ENCODE results near the gene STYXL1. TPM values are rescaled to one million over a fixed set of nuclear protein-coding genes. Genes with fewer than 3 reads are reported as not detected.
"Not testable (repeated sequence)": the region's sequence is repeated elsewhere in the genome, so short reads cannot be mapped to it uniquely, and the experiment has no call there.

Gene STYXL1
- total RNA-seq, 4 donors from 2014 or later = 33.4 to 63.9 (median 42.2) TPM

DNA sequence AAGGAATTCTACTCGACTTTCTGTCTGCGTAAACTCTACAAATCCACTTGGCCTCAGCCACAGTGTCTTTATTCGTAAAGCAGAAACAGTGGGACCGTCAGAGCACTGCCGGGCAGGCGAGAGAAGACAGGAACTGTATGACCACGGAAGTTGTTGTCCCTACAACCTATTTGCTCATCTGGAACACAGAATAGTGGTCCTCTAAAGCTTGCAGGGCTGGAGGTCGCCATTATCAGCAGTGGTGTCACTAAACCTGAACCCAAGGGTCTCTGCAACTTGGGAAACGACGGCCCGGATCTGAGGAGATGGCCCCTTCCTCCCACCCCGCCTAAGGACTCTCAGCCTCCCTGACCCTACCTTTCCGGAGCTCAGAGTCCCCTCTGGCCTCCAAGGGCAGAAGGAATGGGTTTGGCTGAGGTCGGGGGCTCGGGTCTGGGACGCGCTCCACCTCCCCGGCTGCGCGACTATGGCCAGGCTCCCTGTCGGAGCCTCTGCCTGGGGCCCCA, 442 bp downstream of the STYXL1 start:
- intact Hi-C loops (cut with DNase I; ENCODE audit: low total_unique reads) = no loop called here
- no peak for DNase-seq (ENCODE audit: low spot score in 2 of 2)
- TF ChIP-seq POLR2A (IDR thresholded peaks at IDR 0.05) (no peak), CTCF (IDR thresholded peaks at IDR 0.05) (no peak)
- H3K4me3 ChIP-seq (ENCODE audit: low read depth, poor library complexity, severe bottlenecking) = peak overlapping the region; percentile 82
- 2 to 3% methylated on average over 13 to 20 of the region's 21 CpGs for WGBS, 2 donors

GRCh38 chr7:76044375-76044865, 3.4 kb downstream of the STYXL1 start:
- no peak overlapping the region for H3K4me3 ChIP-seq (ENCODE audit: low read depth, poor library complexity, severe bottlenecking)
- TF ChIP-seq CTCF (IDR thresholded peaks at IDR 0.05) (no peak), POLR2A (IDR thresholded peaks at IDR 0.05) (no peak)
- DNase-seq (ENCODE audit: low spot score in 2 of 2) = no peak
- 89 to 93% methylated on average over 7 of the region's 7 CpGs for WGBS, 2 donors
- intact Hi-C loops (cut with DNase I; ENCODE audit: low total_unique reads) = no loop called here

GRCh38 chr7:76040126-76040525, 7.7 kb downstream of the STYXL1 start:
- H3K4me3 ChIP-seq (ENCODE audit: low read depth, poor library complexity, severe bottlenecking) = no peak overlapping the region
- DNase-seq (ENCODE audit: low spot score in 2 of 2) = no peak
- WGBS, 2 donors = 89 to 90% methylated on average over 6 of the region's 6 CpGs
- intact Hi-C loops (cut with DNase I; ENCODE audit: low total_unique reads) = no loop called here
- TF ChIP-seq CTCF (IDR thresholded peaks at IDR 0.05) (no peak), POLR2A (IDR thresholded peaks at IDR 0.05) (no peak)

GRCh38 chr7:76037310-76037709, 10.5 kb downstream of the STYXL1 start:
- H3K4me3 ChIP-seq (ENCODE audit: low read depth, poor library complexity, severe bottlenecking) = no peak overlapping the region
- no peak for TF ChIP-seq CTCF (IDR thresholded peaks at IDR 0.05)
- no peak for TF ChIP-seq POLR2A (IDR thresholded peaks at IDR 0.05)
- 48 to 55% methylated on average over 5 of the region's 5 CpGs for WGBS, 2 donors
- intact Hi-C loops (cut with DNase I; ENCODE audit: low total_unique reads) = no loop called here
- peak in 1 of 2 donors; percentile 59 for DNase-seq (ENCODE audit: low spot score in 2 of 2)

DNA sequence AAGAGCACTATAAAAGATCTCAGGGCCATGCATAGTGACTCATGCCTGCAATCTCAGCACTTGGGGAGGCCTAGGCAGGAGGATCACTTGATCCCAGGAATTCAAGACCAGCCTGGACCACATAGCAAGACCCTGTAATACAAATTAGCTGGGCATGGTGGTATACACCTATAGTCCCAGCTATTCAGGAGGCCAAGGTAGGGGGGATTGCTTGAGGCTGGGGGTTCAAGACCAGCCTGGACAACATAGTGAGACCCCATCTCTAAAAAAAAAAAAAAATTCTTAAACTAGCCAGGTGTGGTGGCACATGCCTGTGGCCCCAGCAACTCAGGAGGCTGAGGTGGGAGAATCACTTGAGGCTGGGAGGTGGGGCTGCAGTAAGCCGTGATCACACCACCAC, 15.8 kb downstream of the STYXL1 start:
- H3K4me3 ChIP-seq (ENCODE audit: low read depth, poor library complexity, severe bottlenecking) = no peak overlapping the region
- 88 to 100% methylated on average over 1 of the region's 1 CpG for WGBS, 2 donors
- no peak for DNase-seq (ENCODE audit: low spot score in 2 of 2)
- TF ChIP-seq CTCF (IDR thresholded peaks at IDR 0.05) (no peak), POLR2A (IDR thresholded peaks at IDR 0.05) (no peak)
- intact Hi-C loops (cut with DNase I; ENCODE audit: low total_unique reads) = no loop called here

DNA sequence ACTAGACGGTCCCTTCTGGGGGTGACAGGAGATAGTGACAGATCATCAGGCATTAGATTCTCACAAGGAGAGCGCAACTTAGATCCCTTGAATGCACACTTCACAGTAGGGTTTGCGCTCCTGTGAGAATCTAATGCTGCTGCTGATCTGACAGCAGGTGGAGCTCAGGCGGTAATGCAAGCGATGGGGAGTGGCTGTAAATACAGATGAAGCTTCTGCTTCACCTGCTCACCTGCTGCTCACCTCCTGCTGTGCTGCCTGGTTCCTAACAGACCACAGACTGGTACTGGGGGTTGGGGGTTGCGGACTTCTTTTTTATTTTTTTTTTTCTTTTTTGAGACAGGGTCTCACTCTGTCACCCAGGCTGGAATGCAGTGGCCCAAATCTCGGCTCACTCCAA, 18.1 kb downstream of the STYXL1 start:
- WGBS, 2 donors = 91 to 93% methylated on average over 7 of the region's 7 CpGs
- DNase-seq (ENCODE audit: low spot score in 2 of 2); intact Hi-C loops (cut with DNase I; ENCODE audit: low total_unique reads); H3K4me3 ChIP-seq (ENCODE audit: low read depth, poor library complexity, severe bottlenecking): not testable (repeated sequence)
